IPS DF 6.9 (cell line): ENCODE data around the gene RASAL3.

Experiments
- DNase-seq: peaks from one replicate; pipeline ENCODE4 v3.0.0-alpha.2; 2013; ENCODE audit warnings: low read depth, low spot score
- H3K27ac ChIP-seq: one replicate; pipeline ENCODE4 v1.5.1; 2013; ENCODE audit warnings: low read length, control low read depth
- H3K27me3 ChIP-seq: 2 replicates; pipeline ENCODE4 v1.6.1; 2013; ENCODE audit warnings: mild to moderate bottlenecking, low read length; ENCODE audit not compliant: control insufficient read depth, insufficient read depth
- H3K36me3 ChIP-seq: 2 replicates; pipeline ENCODE4 v1.6.1; 2013; ENCODE audit warnings: low read length; ENCODE audit not compliant: control insufficient read depth, insufficient read depth
- H3K4me1 ChIP-seq: 2 replicates; pipeline ENCODE4 v1.6.1; 2013; ENCODE audit warnings: low read length; ENCODE audit not compliant: control insufficient read depth, insufficient read depth
- H3K4me3 ChIP-seq: 2 replicates; pipeline ENCODE4 v1.5.1; 2013; ENCODE audit warnings: mild to moderate bottlenecking, low read length
- H3K9me3 ChIP-seq: 2 replicates; pipeline ENCODE4 v1.6.1; 2013; ENCODE audit warnings: low read length, inconsistent platforms; ENCODE audit not compliant: control insufficient read depth, insufficient read depth
- WGBS: extraction: QIAGEN DNeasy Blood & Tissue Kit; methylation state at CpG from one replicate; pipeline ENCODE4 v1.1.7; 2013; ENCODE audit warnings: mixed read lengths, missing lambda C conversion rate; ENCODE audit not compliant: insufficient read length, insufficient coverage; 5-methylcytosine and 5-hydroxymethylcytosine counted together

The RASAL3 gene

DNA sequence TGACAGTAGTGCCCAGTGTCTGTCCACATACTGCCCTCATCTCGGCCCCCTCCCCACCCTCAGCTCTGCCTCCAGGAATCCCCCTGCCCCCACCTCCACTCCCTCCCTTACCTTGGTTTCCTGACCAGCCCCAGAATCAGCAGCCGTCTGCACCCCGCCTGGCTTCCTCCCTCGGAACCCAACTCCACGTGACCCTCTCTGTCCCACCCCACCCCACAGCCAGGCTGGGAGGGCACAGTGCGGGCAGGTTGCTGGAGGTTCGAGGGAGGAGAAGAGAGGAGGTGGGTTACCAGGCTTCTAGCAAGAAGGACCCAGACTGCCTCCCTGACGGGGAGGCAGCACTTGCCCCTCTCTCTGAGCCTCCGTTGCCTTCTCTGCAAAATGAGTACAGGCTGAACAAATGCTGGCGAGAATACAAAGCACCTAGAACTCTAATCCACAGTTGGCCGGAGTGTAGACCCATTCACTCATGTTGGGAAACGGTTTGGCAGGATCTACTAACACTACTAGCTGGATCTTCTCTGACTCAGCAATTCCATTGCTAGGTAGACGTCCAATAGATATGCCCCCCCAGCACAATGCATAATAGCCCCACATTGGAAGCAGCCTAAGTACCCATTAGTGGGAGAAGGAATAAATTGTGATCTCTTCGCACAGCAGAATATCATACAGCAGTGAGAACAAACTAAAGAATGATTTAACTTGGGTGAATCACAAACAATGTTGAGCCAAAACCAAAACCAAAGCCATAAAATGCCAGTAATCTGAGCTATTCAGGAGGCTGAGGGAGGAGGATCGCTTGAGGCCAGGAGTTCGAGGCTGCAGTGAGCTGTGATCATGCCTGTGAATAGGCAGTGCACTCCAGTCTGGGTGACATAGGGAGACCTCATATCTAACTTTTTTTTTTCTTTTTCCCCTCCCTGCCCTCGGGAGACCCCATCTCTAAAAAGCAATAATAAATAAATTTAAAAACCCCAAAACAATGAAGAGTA is at the start of gene RASAL3:
RASAL3 (minus strand) TSS at position 151 of the 992 bp plus-strand sequence. CDS start 186 bp downstream, outside the sequence.
- Histone ChIP-seq H3K9me3 (no peaks in the 10 kb centered on the region), H3K27me3 (peaks cover 8% of the 10 kb centered on the region), H3K4me3 (no peak within 1 kb of the TSS), H3K36me3 (no peaks in the 10 kb centered on the region), H3K27ac (no peak within 1 kb of the TSS), H3K4me1 (no peaks in the 10 kb centered on the region)
- WGBS, result no CpG with 5 or more reads among the region's 17 CpGs
- no peak for DNase-seq

DNA sequence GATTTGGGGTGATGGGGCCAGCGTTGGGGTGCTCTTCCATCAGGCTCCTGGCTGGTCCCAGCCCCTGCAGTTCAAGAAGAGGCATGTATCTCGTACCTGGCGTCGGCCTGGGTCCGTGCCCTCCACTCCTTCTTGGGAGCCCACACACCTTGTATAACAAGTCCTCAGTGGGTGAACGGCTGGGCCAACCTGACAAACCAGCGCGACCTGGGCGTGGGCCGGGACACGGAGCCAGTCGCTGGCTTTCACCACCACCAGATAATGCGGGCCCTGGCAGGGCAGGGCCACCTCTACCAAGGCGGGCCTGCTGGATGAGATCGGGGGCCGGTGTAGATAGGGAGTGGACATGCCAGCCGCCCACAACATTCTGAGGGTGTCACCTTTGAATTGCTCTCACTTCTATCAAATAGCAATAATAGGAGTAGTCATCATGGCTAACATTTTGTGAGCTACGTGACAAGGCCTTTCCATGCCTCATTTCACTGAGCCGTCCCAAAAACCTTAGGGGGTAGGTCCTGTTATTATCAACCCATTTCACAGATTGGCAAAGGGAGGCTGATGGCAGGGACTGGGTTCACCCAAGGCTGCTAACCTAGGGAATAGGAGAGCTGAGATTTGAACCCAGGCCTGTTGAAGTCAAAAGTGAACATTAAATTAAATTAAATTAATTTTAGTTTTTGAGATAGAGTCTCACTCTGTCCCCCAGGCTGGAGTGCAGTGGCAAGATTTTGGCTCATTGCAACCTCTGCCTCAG is 47.5 kb upstream of the RASAL3 start:
- Histone ChIP-seq H3K4me1 (no peaks in the 10 kb centered on the region; the same call in 1 of the 2 replicates), H3K27me3 (no peaks in the 10 kb centered on the region), H3K4me3 (no peak overlapping the region), H3K36me3 (no peaks in the 10 kb centered on the region), H3K9me3 (peaks cover 14% of the 10 kb centered on the region), H3K27ac (no peak overlapping the region)
- DNase-seq, result no peak
- WGBS, result no CpG with 5 or more reads among the region's 19 CpGs

DNA sequence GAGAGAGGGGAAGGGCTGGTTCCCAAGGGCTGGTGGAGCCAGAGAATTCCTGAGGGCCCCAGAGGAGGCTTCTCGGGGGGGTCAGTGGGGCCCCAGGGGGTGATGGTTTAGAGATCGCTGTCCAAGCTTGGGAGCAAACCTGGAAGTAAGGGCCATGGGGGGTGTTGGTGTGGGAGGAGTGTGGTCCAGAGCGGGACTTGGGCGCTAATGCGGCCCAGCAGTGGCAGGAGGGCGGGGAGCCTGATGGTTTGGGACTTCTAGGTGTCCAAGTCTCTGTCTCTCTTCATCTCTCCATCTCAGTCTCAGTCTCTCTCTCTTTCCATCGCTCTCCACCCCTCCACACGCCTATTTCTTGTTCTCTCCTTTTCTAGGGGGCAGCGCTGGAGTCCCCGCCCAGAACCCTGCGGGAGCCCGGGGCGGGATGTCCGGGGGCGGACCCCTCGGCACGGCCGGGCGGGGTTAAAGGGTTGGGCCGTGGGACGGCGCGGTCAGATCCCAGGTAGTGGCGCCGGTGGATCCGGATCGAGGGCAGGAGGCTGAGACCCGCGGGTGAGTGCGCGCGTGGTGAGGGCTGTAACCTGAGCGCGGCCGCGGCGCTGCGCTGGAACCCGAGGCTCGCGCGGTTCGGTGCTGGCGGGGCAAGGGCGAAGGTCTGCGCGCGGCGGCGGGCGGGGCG is 43.8 kb upstream of the RASAL3 start, which contains the start of gene CYP4F22:
CYP4F22 (plus strand) TSS at position 491 of the 676 bp plus-strand sequence. CDS start 16,812 bp downstream, outside the sequence.
- Histone ChIP-seq H3K9me3 (peaks cover 18% of the 10 kb centered on the region), H3K4me3 (no peak within 1 kb of the TSS), H3K4me1 (no peaks in the 10 kb centered on the region; the same call in 1 of the 2 replicates), H3K27ac (no peak within 1 kb of the TSS), H3K27me3 (no peaks in the 10 kb centered on the region), H3K36me3 (no peaks in the 10 kb centered on the region)
- no CpG with 5 or more reads among the region's 52 CpGs for WGBS
- DNase-seq, result no peak

DNA sequence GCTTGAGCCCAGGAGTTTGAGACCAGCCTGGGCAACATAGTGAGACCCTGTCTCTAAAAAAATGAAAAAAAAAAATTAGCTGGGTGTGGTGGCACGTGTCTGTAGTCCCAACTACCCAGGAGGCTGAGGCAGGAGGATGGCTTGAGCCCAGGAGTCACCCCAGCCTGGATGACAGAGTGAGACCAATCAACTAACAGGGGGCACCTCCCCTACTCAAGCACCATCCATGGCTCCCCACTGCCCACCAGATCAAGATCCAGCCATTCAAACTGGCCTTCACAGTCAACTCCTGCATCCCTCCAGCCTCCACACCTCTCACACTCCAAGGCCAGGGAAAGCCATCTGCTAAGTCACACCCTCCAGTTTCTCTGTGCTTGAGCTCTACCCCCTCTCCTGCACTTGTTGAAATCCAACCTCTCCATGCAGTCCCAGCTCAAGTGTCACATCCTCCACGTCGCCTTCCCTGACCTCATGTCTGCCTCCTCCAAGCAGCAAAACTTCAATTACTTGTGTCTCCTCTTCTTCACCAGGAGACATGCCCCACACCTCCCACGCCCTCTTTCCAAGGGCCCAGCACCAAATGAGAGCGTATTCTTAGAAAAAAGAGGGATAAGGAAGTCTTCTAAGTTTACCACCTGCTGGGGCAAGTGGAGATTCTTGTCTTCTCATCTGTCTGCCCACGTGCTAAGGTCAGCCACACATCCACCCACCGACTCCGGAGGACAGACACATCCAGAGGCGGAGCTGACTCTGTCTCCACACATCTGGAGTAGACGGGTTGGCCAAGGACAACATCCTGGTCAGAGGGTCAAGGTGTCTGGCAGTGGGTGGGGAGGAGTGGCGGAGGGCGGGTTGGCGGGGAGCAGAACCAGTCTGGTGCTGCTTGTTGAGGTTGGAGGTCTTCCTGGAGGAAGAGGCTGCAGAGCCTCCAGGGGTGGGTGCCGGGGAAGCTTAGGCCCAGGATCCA is 43.0 kb upstream of the RASAL3 start:
- no peaks in the 10 kb centered on the region for H3K27me3 ChIP-seq
- H3K4me3 ChIP-seq, result no peak overlapping the region
- H3K27ac ChIP-seq, result no peak overlapping the region
- no peaks in the 10 kb centered on the region for H3K36me3 ChIP-seq
- WGBS, result no CpG with 5 or more reads among the region's 14 CpGs
- peaks cover 18% of the 10 kb centered on the region for H3K9me3 ChIP-seq
- no peaks in the 10 kb centered on the region; the same call in 1 of the 2 replicates for H3K4me1 ChIP-seq
- no peak for DNase-seq

DNA sequence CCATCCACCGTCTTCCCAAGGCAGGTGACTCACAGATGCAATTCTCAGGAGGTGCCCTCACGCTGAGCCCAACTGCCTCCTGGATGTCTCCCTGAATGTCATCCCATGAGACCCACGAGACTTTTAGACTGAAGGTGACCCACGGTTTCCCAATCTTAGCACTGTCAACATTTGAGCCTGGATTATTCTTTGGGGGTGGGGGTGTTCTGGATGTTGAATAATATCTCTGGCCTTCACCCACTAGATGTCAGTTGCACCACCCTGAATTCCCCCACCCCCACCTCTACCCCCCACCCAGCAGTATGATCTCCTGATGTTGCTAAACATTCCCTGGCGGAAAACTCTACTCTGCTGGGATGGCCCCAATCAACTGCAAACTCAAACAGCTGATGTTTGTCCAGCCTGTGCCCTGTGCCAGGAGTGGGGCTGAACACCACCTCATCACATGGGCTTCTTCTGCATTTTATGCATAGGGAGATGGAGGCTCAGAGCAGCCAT is 41.8 kb upstream of the RASAL3 start:
- no CpG with 5 or more reads among the region's 5 CpGs for WGBS
- H3K36me3 ChIP-seq, result no peaks in the 10 kb centered on the region
- no peak overlapping the region for H3K27ac ChIP-seq
- no peaks in the 10 kb centered on the region for H3K27me3 ChIP-seq
- no peak overlapping the region for H3K4me3 ChIP-seq
- H3K9me3 ChIP-seq, result peaks cover 18% of the 10 kb centered on the region
- no peaks in the 10 kb centered on the region for H3K4me1 ChIP-seq
- DNase-seq, result no peak

DNA sequence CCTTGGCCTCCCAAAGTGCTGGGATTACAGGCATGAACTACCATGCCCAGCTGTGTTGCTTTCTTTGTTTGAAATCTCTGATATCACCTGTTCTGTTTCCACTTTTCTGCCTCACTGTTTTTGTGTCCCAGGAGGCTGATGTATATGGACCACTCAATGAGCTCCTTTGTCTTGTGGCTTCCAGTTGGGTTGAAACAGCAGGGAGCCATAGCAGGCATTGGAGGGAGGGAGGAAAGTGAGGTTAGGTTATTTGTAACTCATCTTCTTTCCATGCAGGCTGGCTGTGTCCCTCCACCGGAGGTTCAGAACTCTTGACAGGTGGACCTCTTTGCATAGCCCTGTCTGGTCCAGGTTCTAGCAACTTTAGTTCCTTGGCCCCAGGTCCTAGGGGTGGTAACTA is 37.9 kb upstream of the RASAL3 start:
- Histone ChIP-seq H3K27me3 (no peaks in the 10 kb centered on the region), H3K9me3 (peaks cover 12% of the 10 kb centered on the region), H3K36me3 (no peaks in the 10 kb centered on the region), H3K4me3 (no peak overlapping the region), H3K4me1 (no peaks in the 10 kb centered on the region), H3K27ac (no peak overlapping the region)
- no CpG with 5 or more reads among the region's 1 CpG for WGBS
- no peak for DNase-seq

DNA sequence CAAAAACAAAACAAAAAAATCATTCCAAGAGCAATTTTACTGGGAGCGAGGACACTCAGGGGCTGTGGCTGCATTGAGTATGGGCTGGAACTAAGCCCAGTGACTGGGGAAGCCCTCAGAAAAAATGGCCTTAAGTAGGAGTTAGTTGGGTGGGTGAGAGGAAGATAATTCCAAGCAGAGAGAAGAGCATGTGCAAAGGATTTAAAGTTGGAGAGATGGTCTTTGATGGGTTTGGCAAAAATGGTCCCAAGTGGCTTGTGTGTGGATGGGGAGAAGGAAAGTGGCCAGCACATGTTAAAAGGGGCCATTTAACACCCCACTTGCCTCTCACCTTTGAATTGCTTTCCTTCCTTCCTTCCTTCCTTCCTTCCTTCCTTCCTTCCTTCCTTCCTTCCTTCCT is 37.3 kb upstream of the RASAL3 start:
- no peak for DNase-seq
- no peak overlapping the region for H3K4me3 ChIP-seq
- peaks cover 10% of the 10 kb centered on the region for H3K9me3 ChIP-seq
- no peaks in the 10 kb centered on the region for H3K36me3 ChIP-seq
- no CpG with 5 or more reads among the region's 1 CpG for WGBS
- no peak overlapping the region for H3K27ac ChIP-seq
- H3K4me1 ChIP-seq, result no peaks in the 10 kb centered on the region
- H3K27me3 ChIP-seq, result no peaks in the 10 kb centered on the region

DNA sequence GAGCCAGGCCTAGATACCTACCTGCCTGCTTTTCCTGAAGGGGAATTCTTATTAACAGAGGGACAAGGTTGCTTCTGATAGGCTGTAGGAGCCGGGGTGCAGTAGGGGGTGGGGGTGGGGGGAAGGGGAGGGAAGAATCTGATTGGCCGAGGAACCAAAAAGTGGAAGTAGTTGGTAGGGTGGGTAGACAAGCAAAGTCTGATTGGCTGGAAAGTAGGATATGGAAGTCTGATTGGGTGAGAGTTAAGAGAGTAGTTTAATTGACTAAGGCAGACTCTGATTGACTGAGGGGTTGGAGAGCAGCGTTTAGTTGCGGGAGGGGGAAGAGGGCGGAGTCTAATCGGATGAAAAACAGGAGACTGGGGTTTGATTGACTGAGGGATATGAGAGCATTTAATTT is 34.6 kb upstream of the RASAL3 start:
- WGBS, result no CpG with 5 or more reads among the region's 6 CpGs
- no peak for DNase-seq
- Histone ChIP-seq H3K4me1 (no peaks in the 10 kb centered on the region), H3K27me3 (no peaks in the 10 kb centered on the region), H3K27ac (no peak overlapping the region), H3K9me3 (peaks cover 7% of the 10 kb centered on the region), H3K4me3 (no peak overlapping the region), H3K36me3 (no peaks in the 10 kb centered on the region)

DNA sequence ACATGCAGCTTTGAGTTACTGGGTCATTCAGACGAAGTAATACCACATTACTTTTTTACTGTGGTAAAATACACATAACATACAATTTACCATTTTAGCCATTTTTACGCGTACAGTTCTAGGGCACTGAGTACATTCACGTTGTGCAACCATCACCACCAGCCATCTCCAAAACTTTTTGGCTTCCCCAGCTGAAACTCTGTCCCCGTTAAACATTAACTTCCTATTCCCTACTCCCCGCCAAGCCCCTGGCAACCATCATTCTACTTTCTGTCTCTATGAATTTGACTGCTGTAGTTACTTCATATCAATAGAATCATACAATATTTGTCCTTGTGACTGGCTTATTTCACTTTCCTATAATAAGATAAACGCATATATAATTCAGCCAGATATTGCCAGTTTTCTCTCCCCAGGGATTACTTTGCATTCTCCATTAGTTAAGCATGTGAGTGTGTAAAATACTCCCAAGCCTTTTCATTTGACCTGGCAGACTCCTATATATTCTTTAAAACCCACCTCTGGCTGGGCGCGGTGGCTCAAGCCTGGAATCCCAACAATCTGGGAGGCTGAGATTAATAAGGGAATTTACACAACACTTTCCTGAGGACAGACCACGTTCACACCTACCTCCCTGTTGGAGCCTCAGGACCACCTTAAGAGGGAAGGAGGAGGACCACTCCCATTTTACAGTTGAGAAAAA is 34.0 kb upstream of the RASAL3 start:
- Histone ChIP-seq H3K27ac (no peak overlapping the region), H3K27me3 (no peaks in the 10 kb centered on the region), H3K4me3 (no peak overlapping the region), H3K4me1 (no peaks in the 10 kb centered on the region), H3K9me3 (peaks cover 7% of the 10 kb centered on the region), H3K36me3 (no peaks in the 10 kb centered on the region)
- DNase-seq, result no peak
- no CpG with 5 or more reads among the region's 10 CpGs for WGBS
